ES-I3 (cell line): ENCODE results near the gene DIO1.

Experiments used
- H3K36me3 ChIP-seq: 2 replicates; pipeline ENCODE4 v1.6.1; 2013; ENCODE audit warnings: mild to moderate bottlenecking, low read length, control low read depth, moderate library complexity; ENCODE audit not compliant: insufficient read depth
- H3K4me1 ChIP-seq: 2 replicates; pipeline ENCODE4 v1.6.1; 2013; ENCODE audit warnings: mild to moderate bottlenecking, control low read depth, low read length; ENCODE audit not compliant: insufficient read depth
- H3K9ac ChIP-seq: 2 replicates; pipeline ENCODE4 v1.6.1; 2013; ENCODE audit warnings: low read depth, mild to moderate bottlenecking, low read length, moderate library complexity
- H3K9me3 ChIP-seq: 2 replicates; pipeline ENCODE4 v1.6.1; 2013; ENCODE audit warnings: mild to moderate bottlenecking, low read length, moderate library complexity; ENCODE audit not compliant: control insufficient read depth, insufficient read depth

The DIO1 gene

GRCh38 chr1:53906121-53906520 lies 12.1 kb downstream of the DIO1 start:
- Histone ChIP-seq H3K9me3 (no peaks in the 10 kb centered on the region), H3K4me1 (peaks cover 4% of the 10 kb centered on the region; the same call in 1 of the 2 replicates), H3K36me3 (no peaks in the 10 kb centered on the region), H3K9ac (no peak overlapping the region)

DNA sequence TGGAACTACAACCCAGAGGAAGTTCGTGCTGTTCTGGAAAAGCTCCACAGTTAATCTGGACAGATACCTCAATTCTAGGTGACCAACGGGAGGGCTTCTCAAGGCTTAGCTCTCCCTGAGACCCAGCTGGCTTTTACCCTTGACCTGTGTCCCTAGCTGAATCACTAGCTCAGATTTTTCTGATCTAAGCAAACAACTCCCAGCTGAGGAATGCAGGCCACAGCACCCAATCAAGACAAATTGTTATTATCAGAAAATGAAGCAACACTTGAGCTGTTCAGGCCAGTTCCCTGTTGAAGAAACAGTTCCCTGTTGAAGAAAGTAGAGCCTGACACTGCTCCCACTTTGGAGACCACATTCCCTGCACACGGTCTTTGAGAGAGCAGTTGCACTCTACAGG lies 16.0 kb downstream of the DIO1 start:
- no peak overlapping the region for H3K9ac ChIP-seq
- H3K36me3 ChIP-seq = no peaks in the 10 kb centered on the region
- H3K4me1 ChIP-seq = peaks cover 19% of the 10 kb centered on the region
- H3K9me3 ChIP-seq = no peaks in the 10 kb centered on the region

DNA sequence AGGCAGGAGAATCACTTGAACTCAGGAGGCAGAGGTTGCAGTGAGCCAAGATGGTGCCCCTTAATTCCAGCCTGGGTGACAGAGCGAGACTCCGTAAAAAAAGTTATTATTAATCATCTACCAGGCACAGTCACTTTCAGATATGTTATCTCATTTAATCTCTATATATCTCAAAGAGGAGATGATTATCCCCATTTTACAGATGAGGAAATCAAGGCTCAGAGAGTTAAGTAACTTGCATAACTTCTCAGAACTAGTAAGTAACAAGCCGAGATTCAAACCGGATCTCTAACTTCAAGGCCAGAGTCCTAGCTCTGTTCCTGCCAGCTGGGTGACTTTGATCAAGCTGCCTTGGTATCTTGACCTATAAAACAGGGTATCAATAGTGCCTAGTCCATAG lies 17.5 kb downstream of the DIO1 start:
- Histone ChIP-seq H3K9me3 (no peaks in the 10 kb centered on the region), H3K36me3 (no peaks in the 10 kb centered on the region), H3K9ac (no peak overlapping the region), H3K4me1 (peaks cover 19% of the 10 kb centered on the region)

DNA sequence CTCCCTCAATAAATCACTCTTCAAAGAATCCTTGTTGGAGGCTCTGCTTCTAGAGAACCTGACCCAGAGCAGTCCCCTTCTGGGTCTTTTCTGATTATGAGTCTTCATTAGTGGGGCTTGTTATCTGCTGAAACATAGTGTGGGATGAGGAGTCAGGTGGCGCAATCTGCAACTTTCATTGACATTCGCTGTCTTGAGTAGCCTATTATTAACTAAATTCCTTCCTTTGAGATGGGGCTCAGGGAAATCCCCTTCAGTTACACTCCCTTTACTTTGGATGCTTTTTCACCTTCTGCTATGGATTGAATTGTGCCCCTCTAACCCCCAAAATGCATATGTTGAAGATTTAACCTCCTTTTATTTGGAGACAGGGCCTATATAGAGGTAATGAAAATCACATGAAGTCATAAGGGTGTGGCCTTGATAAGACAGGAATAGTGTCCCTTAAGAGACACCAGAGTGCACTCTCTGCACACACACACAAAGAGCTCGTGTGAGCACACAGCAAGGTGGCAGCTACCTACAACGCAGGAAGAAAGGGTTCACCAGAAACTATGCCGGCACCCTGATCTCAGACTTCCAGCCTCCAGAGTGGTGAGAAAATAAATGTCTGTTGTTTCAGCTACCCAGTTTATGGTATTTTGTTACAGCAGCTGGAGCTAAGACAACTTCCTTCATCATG lies 19.5 kb downstream of the DIO1 start:
- Histone ChIP-seq H3K9ac (no peak overlapping the region), H3K36me3 (0 out of 2 replicates have a peak, but pooled peaks cover 3% of the 10 kb centered on the region), H3K4me1 (peaks cover 16% of the 10 kb centered on the region), H3K9me3 (no peaks in the 10 kb centered on the region)

DNA sequence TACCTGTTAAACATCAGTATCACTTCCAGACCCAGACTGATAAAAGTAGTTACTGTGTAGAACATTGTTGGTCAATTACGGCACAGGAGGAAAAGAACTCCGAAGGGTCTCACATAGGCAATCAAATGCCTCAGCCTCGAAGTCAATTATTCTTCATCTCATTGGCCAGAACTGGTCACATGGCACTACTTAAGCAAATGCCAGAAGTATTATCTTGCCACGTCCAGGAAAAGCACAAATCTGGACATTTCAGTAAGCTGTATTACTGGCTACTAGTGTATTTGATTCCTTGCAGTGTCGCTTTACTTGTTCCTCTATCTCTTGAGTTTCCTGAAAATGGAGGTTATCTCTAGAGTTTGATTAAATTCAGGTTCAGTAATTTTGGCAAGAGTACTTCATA lies 24.4 kb downstream of the DIO1 start:
- Histone ChIP-seq H3K9me3 (no peaks in the 10 kb centered on the region), H3K36me3 (0 out of 2 replicates have a peak, but pooled peaks cover 4% of the 10 kb centered on the region), H3K9ac (no peak overlapping the region), H3K4me1 (peaks cover 8% of the 10 kb centered on the region)

GRCh38 chr1:53919675-53920066 lies 25.7 kb downstream of the DIO1 start:
- H3K9me3 ChIP-seq = no peaks in the 10 kb centered on the region
- no peaks in the 10 kb centered on the region for H3K4me1 ChIP-seq
- no peak overlapping the region for H3K9ac ChIP-seq
- 0 out of 2 replicates have a peak, but pooled peaks cover 4% of the 10 kb centered on the region for H3K36me3 ChIP-seq

- Histone ChIP-seq H3K4me1 (no peaks in the 10 kb centered on the region), H3K9ac (no peak overlapping the region), H3K9me3 (peaks cover 2% of the 10 kb centered on the region; the same call in 1 of the 2 replicates), H3K36me3 (0 out of 2 replicates have a peak, but pooled peaks cover 3% of the 10 kb centered on the region)
Measured at GRCh38 chr1:53927376-53927881, 33.4 kb downstream of the DIO1 start.

DNA sequence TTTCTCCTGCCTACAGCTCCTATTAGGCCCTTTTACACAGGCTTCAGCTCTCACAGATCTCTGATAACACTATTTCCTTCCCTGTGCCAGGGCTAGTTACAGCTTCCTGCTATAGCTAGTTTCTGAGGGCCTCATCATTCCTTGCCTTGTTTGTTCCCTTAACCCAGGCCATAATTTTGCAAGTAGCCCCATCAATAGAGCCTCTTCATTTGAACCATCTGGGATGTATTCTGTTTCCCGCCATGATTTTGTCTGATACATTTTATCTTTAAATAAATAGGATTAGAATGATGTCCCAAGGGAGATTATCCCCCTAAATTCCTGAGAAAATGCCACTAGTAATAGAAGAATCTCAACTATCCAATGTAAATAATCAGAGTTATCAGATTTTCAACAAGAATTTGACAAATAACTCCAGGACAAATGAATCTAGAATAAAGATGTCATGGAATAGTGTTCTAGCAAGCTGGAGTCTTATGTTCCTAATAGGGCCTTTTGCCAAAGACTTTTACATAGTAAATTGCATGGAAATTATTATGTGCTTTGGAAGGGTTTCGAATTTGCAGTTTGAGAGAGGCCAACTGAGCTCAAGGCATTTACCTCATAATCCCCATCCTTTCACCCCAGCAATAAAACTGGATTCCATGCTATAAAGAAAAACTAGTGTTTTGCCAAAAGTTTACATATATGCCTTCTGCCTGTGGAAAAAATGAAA lies 35.4 kb downstream of the DIO1 start:
- Histone ChIP-seq H3K9ac (no peak overlapping the region), H3K4me1 (no peaks in the 10 kb centered on the region), H3K36me3 (0 out of 2 replicates have a peak, but pooled peaks cover 3% of the 10 kb centered on the region), H3K9me3 (peaks cover 5% of the 10 kb centered on the region)

GRCh38 chr1:53930932-53931331 lies 36.9 kb downstream of the DIO1 start:
- Histone ChIP-seq H3K36me3 (0 out of 2 replicates have a peak, but pooled peaks cover 3% of the 10 kb centered on the region), H3K9me3 (peaks cover 8% of the 10 kb centered on the region), H3K9ac (no peak overlapping the region), H3K4me1 (no peaks in the 10 kb centered on the region)

GRCh38 chr1:53931523-53931922 lies 37.5 kb downstream of the DIO1 start:
- Histone ChIP-seq H3K9ac (no peak overlapping the region), H3K36me3 (0 out of 2 replicates have a peak, but pooled peaks cover 3% of the 10 kb centered on the region), H3K4me1 (no peaks in the 10 kb centered on the region), H3K9me3 (peaks cover 8% of the 10 kb centered on the region)

DNA sequence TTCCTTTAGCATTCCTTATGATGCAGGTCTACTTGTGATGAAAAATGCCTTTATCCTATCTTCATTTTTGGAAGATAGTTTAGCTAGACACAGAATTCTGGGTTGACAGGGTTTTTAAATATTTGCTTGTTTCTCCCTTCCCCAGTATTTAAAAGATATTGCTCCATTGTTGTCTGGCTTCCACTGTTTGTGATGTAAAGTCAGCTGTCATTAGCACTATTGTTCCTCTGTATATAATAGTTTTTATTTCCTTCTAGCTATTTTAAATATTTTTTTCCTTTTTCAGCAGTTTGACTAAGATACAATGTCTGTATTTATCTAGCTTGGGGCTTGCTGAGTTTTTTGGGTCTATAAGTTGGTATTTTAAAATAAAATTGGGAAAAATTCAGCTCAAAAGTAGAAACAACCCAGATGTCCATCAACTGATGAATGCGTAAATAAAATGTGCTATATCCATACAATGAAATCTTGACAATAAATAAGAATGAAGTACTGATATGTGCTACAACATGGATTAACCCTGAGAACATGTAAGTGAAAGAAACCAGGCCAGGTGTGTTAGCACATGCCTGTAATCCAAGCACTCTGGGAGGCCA lies 40.3 kb downstream of the DIO1 start:
- Histone ChIP-seq H3K36me3 (0 out of 2 replicates have a peak, but pooled peaks cover 3% of the 10 kb centered on the region), H3K9me3 (peaks cover 8% of the 10 kb centered on the region), H3K9ac (no peak overlapping the region), H3K4me1 (no peaks in the 10 kb centered on the region)

- Histone ChIP-seq H3K36me3 (no peaks in the 10 kb centered on the region), H3K9me3 (peaks cover 6% of the 10 kb centered on the region; the same call in 1 of the 2 replicates), H3K4me1 (no peaks in the 10 kb centered on the region), H3K9ac (no peak overlapping the region)
Measured at GRCh38 chr1:53936430-53936829, 42.4 kb downstream of the DIO1 start.

DNA sequence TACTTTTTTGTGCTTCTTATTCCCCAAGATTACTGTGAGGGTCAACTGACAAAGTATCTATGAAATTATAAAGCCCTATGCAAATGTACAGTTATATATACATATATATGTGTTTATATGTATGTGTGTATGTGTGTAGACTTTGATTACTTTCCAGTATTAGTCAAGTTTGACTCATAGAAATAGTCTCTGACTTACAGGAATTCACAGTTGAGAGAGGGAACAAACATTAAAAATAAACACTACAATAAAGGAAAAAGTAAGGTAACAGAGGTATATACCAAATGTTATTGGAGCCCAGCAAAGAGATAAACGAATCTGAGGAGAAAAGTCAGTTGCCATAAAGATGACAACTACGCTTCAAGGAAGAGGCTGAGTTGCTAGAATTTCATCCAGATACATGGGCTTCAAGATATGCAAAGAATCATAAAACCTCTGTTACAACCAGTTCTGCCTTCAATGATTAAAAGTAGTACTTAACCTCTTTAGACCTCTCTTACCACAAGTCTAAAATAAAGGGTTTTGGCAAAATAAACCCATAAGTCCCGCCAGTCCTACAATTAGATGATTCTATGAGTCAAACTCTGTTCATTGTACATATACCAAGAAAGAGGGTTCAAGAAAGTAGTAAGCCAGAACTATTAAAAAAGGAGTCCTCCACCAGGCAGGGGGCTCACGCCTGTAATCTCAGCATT lies 44.3 kb downstream of the DIO1 start:
- H3K36me3 ChIP-seq = no peaks in the 10 kb centered on the region
- no peak overlapping the region for H3K9ac ChIP-seq
- peaks cover 6% of the 10 kb centered on the region; the same call in 1 of the 2 replicates for H3K9me3 ChIP-seq
- H3K4me1 ChIP-seq = peaks cover 8% of the 10 kb centered on the region; the same call in 1 of the 2 replicates
